Measurements from ENCODE around the gene CCDC85B. TPM values are rescaled to one million over a fixed set of nuclear protein-coding genes. Genes with fewer than 3 reads are reported as not detected.

CCDC85B gene
- total and polyA plus RNA-seq, 12 donors: 0.16 to 162 (median 58.4) TPM

- intact Hi-C loops (cut with DNase I): no loop called here
- Histone ChIP-seq H3K36me3 (replicated peaks in 1 of 2) (no peaks in the 10 kb centered on the region), H3K27me3 (no peaks in the 10 kb centered on the region), H3K4me3 (no peak overlapping the region), H3K27ac (no peak overlapping the region), H3K9me3 (replicated peaks in 1 of 3) (no peaks in the 10 kb centered on the region), H3K4me1 (replicated peaks in 1 of 2) (no peaks in the 10 kb centered on the region)
- 54 to 80% (median 73%) methylated on average over 5 to 6 of the region's 6 CpGs for WGBS, 4 donors
- TF ChIP-seq CTCF (IDR thresholded peaks at IDR 0.05) (no peak), POLR2A (IDR thresholded peaks at IDR 0.05) (no peak)
- no peak for DNase-seq
Observed at GRCh38 chr11:65928667-65929066, 38.2 kb downstream of the CCDC85B start.

- no peaks in the 10 kb centered on the region for H3K4me1 ChIP-seq (replicated peaks in 1 of 2)
- H3K36me3 ChIP-seq (replicated peaks in 1 of 2): no peaks in the 10 kb centered on the region
- TF ChIP-seq CTCF (IDR thresholded peaks at IDR 0.05): no peak
- TF ChIP-seq POLR2A (IDR thresholded peaks at IDR 0.05): no peak
- WGBS, 4 donors: 61 to 67% (median 63%) methylated on average over 13 of the region's 13 CpGs
- no peak for DNase-seq
- no peak overlapping the region for H3K4me3 ChIP-seq
- H3K27ac ChIP-seq: no peak overlapping the region
- no peaks in the 10 kb centered on the region for H3K27me3 ChIP-seq
- intact Hi-C loops (cut with DNase I): no loop called here
- H3K9me3 ChIP-seq (replicated peaks in 1 of 3): no peaks in the 10 kb centered on the region
Observed at GRCh38 chr11:65931773-65932557, 41.5 kb downstream of the CCDC85B start.

GRCh38 chr11:65932558-65932919, 42.1 kb downstream of the CCDC85B start:
- 37 to 48% (median 43%) methylated on average over 9 of the region's 9 CpGs for WGBS, 4 donors
- no peak for TF ChIP-seq POLR2A (IDR thresholded peaks at IDR 0.05)
- no peak for TF ChIP-seq CTCF (IDR thresholded peaks at IDR 0.05)
- intact Hi-C loops (cut with DNase I): no loop called here
- H3K27ac ChIP-seq: no peak overlapping the region
- no peak for DNase-seq
- no peaks in the 10 kb centered on the region for H3K4me1 ChIP-seq (replicated peaks in 1 of 2)
- no peaks in the 10 kb centered on the region for H3K27me3 ChIP-seq
- H3K36me3 ChIP-seq (replicated peaks in 1 of 2): no peaks in the 10 kb centered on the region
- H3K9me3 ChIP-seq (replicated peaks in 1 of 3): no peaks in the 10 kb centered on the region
- H3K4me3 ChIP-seq: no peak overlapping the region

GRCh38 chr11:65934014-65934413, 43.5 kb downstream of the CCDC85B start:
- WGBS, 4 donors: 59 to 67% (median 62%) methylated on average over 4 of the region's 4 CpGs
- no peaks in the 10 kb centered on the region for H3K36me3 ChIP-seq (replicated peaks in 1 of 2)
- no peak for DNase-seq
- H3K9me3 ChIP-seq (replicated peaks in 1 of 3): no peaks in the 10 kb centered on the region
- intact Hi-C loops (cut with DNase I): no loop called here
- TF ChIP-seq POLR2A (IDR thresholded peaks at IDR 0.05) (no peak), CTCF (IDR thresholded peaks at IDR 0.05) (no peak)
- no peaks in the 10 kb centered on the region for H3K4me1 ChIP-seq (replicated peaks in 1 of 2)
- H3K27me3 ChIP-seq: no peaks in the 10 kb centered on the region
- no peak overlapping the region for H3K27ac ChIP-seq
- no peak overlapping the region for H3K4me3 ChIP-seq

All from adrenal gland (tissue), 12 donors.